ENCODE data around the gene PDZD8. TPM values are rescaled to one million over a fixed set of nuclear protein-coding genes. Genes with fewer than 3 reads are reported as not detected.

PDZD8 gene
- total and polyA plus RNA-seq, 2 experiments from 2014 or later, result 14.4 to 20.1 TPM

DNA sequence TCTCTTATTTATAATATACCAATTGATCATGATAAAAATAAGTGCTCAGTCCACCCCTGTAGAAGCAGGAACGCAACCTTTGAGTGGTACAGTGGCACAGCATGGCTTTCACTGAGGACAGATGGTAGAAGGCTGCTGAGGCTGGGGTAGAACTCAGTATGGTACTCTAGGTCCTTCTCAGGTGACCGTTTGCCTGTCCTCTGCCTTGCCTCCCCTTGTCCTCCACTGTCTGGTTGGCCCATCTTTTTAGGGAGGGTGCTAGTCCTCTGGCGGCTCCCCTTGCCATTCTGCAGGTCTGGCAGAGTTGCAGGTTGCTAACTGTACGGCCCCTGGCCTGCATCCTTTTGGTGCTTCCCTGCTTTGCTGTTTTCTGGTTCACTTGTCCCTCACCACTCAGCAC lies 107.0 kb downstream of the PDZD8 start:
- Histone ChIP-seq H3K9me3 (ENCODE audit: low read depth) (no peaks in the 10 kb centered on the region), H3K36me3 (ENCODE audit: low read depth) (no peaks in the 10 kb centered on the region), H3K9ac (no peak overlapping the region), H3K4me2 (ENCODE audit: unreplicated experiment) (no peak overlapping the region), H3K4me1 (ENCODE audit: insufficient read depth) (peaks cover 7% of the 10 kb centered on the region; the same call in 1 of the 2 replicates), H3K79me2 (ENCODE audit: insufficient read depth) (no peaks in the 10 kb centered on the region), H3K4me3 (no peak overlapping the region), H2AFZ (no peak overlapping the region), H4K20me1 (ENCODE audit: insufficient read depth) (no peaks in the 10 kb centered on the region), H3K27ac (no peak overlapping the region), H3K27me3 (replicated peaks; ENCODE audit: insufficient read depth) (no peaks in the 10 kb centered on the region), H3F3A (ENCODE audit: insufficient read depth) (no peaks in the 10 kb centered on the region), H3K9me2 (ENCODE audit: insufficient read depth) (no peaks in the 10 kb centered on the region)
- 81 to 86% methylated on average over 4 of the region's 4 CpGs for WGBS, 2 experiments (ENCODE audit: low coverage in 1 of 2, low lambda C conversion rate in 2 of 2, missing lambda C conversion rate in 2 of 2)
- DNase-seq, result no peak
- in situ Hi-C loops (cut with MboI), result no loop called here
- TF ChIP-seq EZH2 (IDR thresholded peaks at IDR 0.05; ENCODE audit: insufficient read depth, poor library complexity, severe bottlenecking), result no peak
- TF ChIP-seq EZH2phosphoT487 (IDR thresholded peaks at IDR 0.05; ENCODE audit: insufficient read depth, low read depth), result no peak

GRCh38 chr10:117266812-117267211 lies 108.4 kb downstream of the PDZD8 start:
- Histone ChIP-seq H3K79me2 (ENCODE audit: insufficient read depth) (no peaks in the 10 kb centered on the region), H3K27ac (no peak overlapping the region)
- 65 to 68% methylated on average over 2 of the region's 2 CpGs for WGBS, 2 experiments (ENCODE audit: low coverage in 1 of 2, low lambda C conversion rate in 2 of 2, missing lambda C conversion rate in 2 of 2)

GRCh38 chr10:117266400-117266799 lies 108.8 kb downstream of the PDZD8 start:
- H2AFZ ChIP-seq, result no peak overlapping the region
- TF ChIP-seq EZH2 (IDR thresholded peaks at IDR 0.05; ENCODE audit: insufficient read depth, poor library complexity, severe bottlenecking) (no peak), EZH2phosphoT487 (IDR thresholded peaks at IDR 0.05; ENCODE audit: insufficient read depth, low read depth) (no peak)
- in situ Hi-C loops (cut with MboI), result no loop called here
- DNase-seq, result no peak
- no peaks in the 10 kb centered on the region for H4K20me1 ChIP-seq (ENCODE audit: insufficient read depth)
- H3K79me2 ChIP-seq (ENCODE audit: insufficient read depth), result no peaks in the 10 kb centered on the region
- no peaks in the 10 kb centered on the region for H3K9me2 ChIP-seq (ENCODE audit: insufficient read depth)
- H3K9ac ChIP-seq, result no peak overlapping the region
- no peak overlapping the region for H3K4me2 ChIP-seq (ENCODE audit: unreplicated experiment)
- no peak overlapping the region for H3K27ac ChIP-seq
- WGBS, 2 experiments (ENCODE audit: low coverage in 1 of 2, low lambda C conversion rate in 2 of 2, missing lambda C conversion rate in 2 of 2), result 70 to 78% methylated on average over 9 of the region's 9 CpGs
- H3K4me3 ChIP-seq, result no peak overlapping the region
- H3K9me3 ChIP-seq (ENCODE audit: low read depth), result no peaks in the 10 kb centered on the region
- H3F3A ChIP-seq (ENCODE audit: insufficient read depth), result no peaks in the 10 kb centered on the region
- H3K27me3 ChIP-seq (replicated peaks; ENCODE audit: insufficient read depth), result peaks cover 7% of the 10 kb centered on the region; the same call in 1 of the 2 replicates
- no peaks in the 10 kb centered on the region for H3K36me3 ChIP-seq (ENCODE audit: low read depth)
- 0 out of 2 replicates have a peak, but pooled peaks cover 3% of the 10 kb centered on the region for H3K4me1 ChIP-seq (ENCODE audit: insufficient read depth)

More at GRCh38 chr10:117266812-117267211, 108.4 kb downstream of the PDZD8 start:
- Histone ChIP-seq H3K9ac (no peak overlapping the region), H3K9me2 (ENCODE audit: insufficient read depth) (no peaks in the 10 kb centered on the region), H3K27me3 (replicated peaks; ENCODE audit: insufficient read depth) (0 out of 2 replicates have a peak, but pooled peaks cover 3% of the 10 kb centered on the region), H3K36me3 (ENCODE audit: low read depth) (no peaks in the 10 kb centered on the region), H3K9me3 (ENCODE audit: low read depth) (no peaks in the 10 kb centered on the region), H3K4me2 (ENCODE audit: unreplicated experiment) (no peak overlapping the region), H4K20me1 (ENCODE audit: insufficient read depth) (no peaks in the 10 kb centered on the region), H2AFZ (no peak overlapping the region), H3F3A (ENCODE audit: insufficient read depth) (no peaks in the 10 kb centered on the region), H3K4me1 (ENCODE audit: insufficient read depth) (peaks cover 7% of the 10 kb centered on the region; the same call in 1 of the 2 replicates), H3K4me3 (no peak overlapping the region)
- in situ Hi-C loops (cut with MboI), result no loop called here
- TF ChIP-seq EZH2 (IDR thresholded peaks at IDR 0.05; ENCODE audit: insufficient read depth, poor library complexity, severe bottlenecking) (no peak), EZH2phosphoT487 (IDR thresholded peaks at IDR 0.05; ENCODE audit: insufficient read depth, low read depth) (no peak)
- DNase-seq, result no peak

DNA sequence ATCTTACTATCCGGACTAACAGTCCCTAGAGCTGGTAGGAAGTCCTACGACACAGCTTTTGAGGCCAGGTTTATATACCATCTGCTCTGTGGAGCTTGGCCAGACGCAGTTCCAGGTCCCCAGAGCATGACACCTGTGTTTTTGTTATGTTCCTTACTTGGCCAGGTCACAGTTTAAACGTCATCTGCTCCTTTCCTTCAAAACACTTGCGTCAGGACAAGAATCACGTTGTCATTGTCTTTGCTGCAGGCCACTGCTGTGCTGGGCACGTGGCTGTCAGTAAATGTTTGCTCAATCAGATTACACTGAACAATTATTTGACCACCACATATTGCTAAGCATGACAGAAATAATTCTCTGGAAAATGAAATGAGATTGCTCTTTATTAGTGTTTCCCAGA lies 110.5 kb downstream of the PDZD8 start:
- Histone ChIP-seq H3K27ac (no peak overlapping the region), H3K4me1 (ENCODE audit: insufficient read depth) (no peaks in the 10 kb centered on the region), H3K36me3 (ENCODE audit: low read depth) (no peaks in the 10 kb centered on the region), H3K9me3 (ENCODE audit: low read depth) (no peaks in the 10 kb centered on the region), H3F3A (ENCODE audit: insufficient read depth) (no peaks in the 10 kb centered on the region), H2AFZ (no peak overlapping the region), H4K20me1 (ENCODE audit: insufficient read depth) (no peaks in the 10 kb centered on the region), H3K9me2 (ENCODE audit: insufficient read depth) (no peaks in the 10 kb centered on the region), H3K79me2 (ENCODE audit: insufficient read depth) (no peaks in the 10 kb centered on the region), H3K4me2 (ENCODE audit: unreplicated experiment) (no peak overlapping the region), H3K9ac (no peak overlapping the region), H3K27me3 (replicated peaks; ENCODE audit: insufficient read depth) (peaks cover 22% of the 10 kb centered on the region), H3K4me3 (no peak overlapping the region)
- 74 to 78% methylated on average over 7 of the region's 7 CpGs for WGBS, 2 experiments (ENCODE audit: low coverage in 1 of 2, low lambda C conversion rate in 2 of 2, missing lambda C conversion rate in 2 of 2)
- TF ChIP-seq EZH2 (IDR thresholded peaks at IDR 0.05; ENCODE audit: insufficient read depth, poor library complexity, severe bottlenecking) (no peak), EZH2phosphoT487 (IDR thresholded peaks at IDR 0.05; ENCODE audit: insufficient read depth, low read depth) (no peak)
- no peak for DNase-seq
- in situ Hi-C loops (cut with MboI), result no loop called here

DNA sequence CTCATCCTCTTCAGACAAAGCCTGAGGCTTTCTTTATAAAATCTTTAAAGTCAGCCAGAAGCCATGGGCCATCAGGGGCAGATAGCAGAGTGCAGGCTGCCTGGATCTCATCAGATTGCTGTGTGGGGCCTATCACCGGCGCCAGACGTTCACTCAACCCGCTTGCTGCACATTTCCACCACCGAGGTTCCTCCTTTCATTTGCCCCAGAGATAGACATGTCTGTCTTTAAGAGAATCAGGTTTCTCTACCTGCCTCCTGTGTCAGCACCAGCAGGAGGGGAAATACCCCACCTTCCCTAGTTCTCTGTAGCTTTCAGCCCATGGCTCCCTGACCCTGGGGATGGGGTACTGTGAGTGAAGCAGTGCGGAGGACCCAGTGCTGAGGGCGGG lies 112.3 kb downstream of the PDZD8 start:
- Histone ChIP-seq H3K9ac (no peak overlapping the region), H3K9me2 (ENCODE audit: insufficient read depth) (no peaks in the 10 kb centered on the region), H3K4me2 (ENCODE audit: unreplicated experiment) (no peak overlapping the region), H2AFZ (no peak overlapping the region), H3K79me2 (ENCODE audit: insufficient read depth) (no peaks in the 10 kb centered on the region), H3K4me1 (ENCODE audit: insufficient read depth) (no peaks in the 10 kb centered on the region), H3K27me3 (replicated peaks; ENCODE audit: insufficient read depth) (peaks cover 31% of the 10 kb centered on the region), H3K9me3 (ENCODE audit: low read depth) (no peaks in the 10 kb centered on the region), H3F3A (ENCODE audit: insufficient read depth) (no peaks in the 10 kb centered on the region), H3K36me3 (ENCODE audit: low read depth) (no peaks in the 10 kb centered on the region), H3K4me3 (no peak overlapping the region), H4K20me1 (ENCODE audit: insufficient read depth) (no peaks in the 10 kb centered on the region), H3K27ac (no peak overlapping the region)
- TF ChIP-seq EZH2phosphoT487 (IDR thresholded peaks at IDR 0.05; ENCODE audit: insufficient read depth, low read depth) (no peak), EZH2 (IDR thresholded peaks at IDR 0.05; ENCODE audit: insufficient read depth, poor library complexity, severe bottlenecking) (no peak)
- DNase-seq, result no peak
- 84 to 87% methylated on average over 7 of the region's 7 CpGs for WGBS, 2 experiments (ENCODE audit: low coverage in 1 of 2, low lambda C conversion rate in 2 of 2, missing lambda C conversion rate in 2 of 2)
- in situ Hi-C loops (cut with MboI), result no loop called here

All from GM23248 (cell line).